NCI-H146 treated with DMSO at 0.1 percent for 48 hours (cell line): Measurements from ENCODE around the gene ASMTL.
"Not testable (repeated sequence)": the region's sequence is repeated elsewhere in the genome, so short reads cannot be mapped to it uniquely, and the experiment has no call there.

Experiments used
- DNase-seq: peaks from one replicate; lab custom pipeline; 2025; ENCODE audit not compliant: unreplicated experiment; lab: John Stamatoyannopoulos, UW

ASMTL gene, protein sequence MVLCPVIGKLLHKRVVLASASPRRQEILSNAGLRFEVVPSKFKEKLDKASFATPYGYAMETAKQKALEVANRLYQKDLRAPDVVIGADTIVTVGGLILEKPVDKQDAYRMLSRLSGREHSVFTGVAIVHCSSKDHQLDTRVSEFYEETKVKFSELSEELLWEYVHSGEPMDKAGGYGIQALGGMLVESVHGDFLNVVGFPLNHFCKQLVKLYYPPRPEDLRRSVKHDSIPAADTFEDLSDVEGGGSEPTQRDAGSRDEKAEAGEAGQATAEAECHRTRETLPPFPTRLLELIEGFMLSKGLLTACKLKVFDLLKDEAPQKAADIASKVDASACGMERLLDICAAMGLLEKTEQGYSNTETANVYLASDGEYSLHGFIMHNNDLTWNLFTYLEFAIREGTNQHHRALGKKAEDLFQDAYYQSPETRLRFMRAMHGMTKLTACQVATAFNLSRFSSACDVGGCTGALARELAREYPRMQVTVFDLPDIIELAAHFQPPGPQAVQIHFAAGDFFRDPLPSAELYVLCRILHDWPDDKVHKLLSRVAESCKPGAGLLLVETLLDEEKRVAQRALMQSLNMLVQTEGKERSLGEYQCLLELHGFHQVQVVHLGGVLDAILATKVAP

GRCh38 chrX:1452516-1453394 lies at the start of gene ASMTL:
Gene ASMTL (minus strand): TSS chrX:1452909. CDS start chrX:1452840, 69 bp downstream.
- DNase-seq = no peak

DNA sequence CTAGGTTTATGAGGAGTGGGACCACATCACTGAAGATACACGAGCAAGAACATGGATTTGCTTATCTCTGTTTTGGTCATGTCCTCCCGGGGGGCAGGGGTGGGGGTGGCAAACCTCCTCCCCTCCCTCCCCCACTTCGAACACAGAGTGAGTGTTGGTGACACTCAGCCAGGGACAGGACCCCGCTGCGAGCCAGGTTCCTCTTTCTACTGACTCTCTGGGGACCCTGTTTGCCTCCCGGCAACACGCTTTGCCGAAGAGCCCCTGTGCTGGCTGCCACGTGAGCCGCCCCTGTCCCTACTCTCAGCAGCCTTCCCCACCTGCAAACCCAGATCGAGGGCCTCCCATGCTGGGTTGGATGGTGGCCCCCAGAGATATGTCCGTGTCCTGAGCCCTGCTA lies 49.5 kb upstream of the ASMTL start:
- no peak for DNase-seq

- no peak for DNase-seq
Observed at GRCh38 chrX:1500701-1501624, 48.3 kb upstream of the ASMTL start.

GRCh38 chrX:1496076-1496475 lies 43.4 kb upstream of the ASMTL start:
- no peak for DNase-seq

- no peak for DNase-seq
Observed at GRCh38 chrX:1493877-1494510, 41.3 kb upstream of the ASMTL start.

GRCh38 chrX:1493412-1493811 lies 40.7 kb upstream of the ASMTL start:
- no peak for DNase-seq

DNA sequence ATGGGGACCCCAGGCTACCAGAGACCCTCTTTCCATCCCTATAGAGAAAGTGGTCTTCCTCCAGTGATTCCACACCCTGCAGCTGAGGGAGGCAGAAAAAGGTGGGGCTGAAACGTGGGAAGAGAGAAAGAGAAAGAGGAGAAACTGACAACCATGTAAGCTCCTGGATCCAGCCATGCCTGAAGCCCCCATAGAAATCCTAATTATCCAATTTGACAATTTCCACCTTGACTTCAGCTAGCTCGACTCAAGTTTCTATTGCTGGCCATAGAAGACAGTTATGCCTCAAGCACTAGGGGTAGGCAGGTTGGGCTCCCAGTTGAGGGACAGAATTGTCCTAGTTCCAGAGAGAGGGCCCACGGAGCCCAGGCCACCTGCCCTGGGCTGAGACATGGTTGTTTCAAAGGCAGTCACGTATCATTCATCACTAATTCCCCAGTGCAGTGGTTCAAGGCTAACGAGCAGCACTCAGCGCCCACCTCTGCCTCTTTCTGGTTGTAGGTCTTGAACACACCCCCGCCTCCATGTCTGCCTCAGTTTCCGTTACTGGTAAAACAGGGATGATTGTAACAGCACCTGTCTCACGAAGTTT lies 39.8 kb upstream of the ASMTL start:
- no peak for DNase-seq

- DNase-seq = no peak
Observed at GRCh38 chrX:1491851-1492349, 39.2 kb upstream of the ASMTL start.

GRCh38 chrX:1491248-1491647 lies 38.5 kb upstream of the ASMTL start:
- DNase-seq = not testable (repeated sequence)

GRCh38 chrX:1490723-1491122 lies 38.0 kb upstream of the ASMTL start:
- DNase-seq = not testable (repeated sequence)

GRCh38 chrX:1489354-1489753 lies 36.6 kb upstream of the ASMTL start:
- DNase-seq = not testable (repeated sequence)

DNA sequence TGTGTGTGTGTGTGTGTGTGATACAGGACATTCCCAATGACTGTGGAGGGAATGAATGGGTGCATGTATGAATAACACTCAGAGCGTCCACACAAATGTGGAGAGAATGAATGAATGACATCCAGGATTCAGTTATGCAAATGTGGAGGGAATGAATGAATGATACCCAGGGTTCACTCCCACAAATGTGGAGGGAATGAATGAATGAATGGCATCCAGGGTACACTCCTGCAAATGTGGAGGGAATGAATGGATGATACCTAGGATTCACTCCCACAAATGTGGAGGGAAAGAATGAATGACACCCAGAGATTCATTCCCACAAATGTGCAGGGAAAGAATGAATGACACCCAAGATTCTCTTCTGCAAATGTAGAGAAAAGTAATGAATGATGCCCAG lies 36.0 kb upstream of the ASMTL start:
- DNase-seq = no peak

GRCh38 chrX:1488141-1488540 lies 35.4 kb upstream of the ASMTL start:
- no peak for DNase-seq

- DNase-seq = no peak
Observed at GRCh38 chrX:1487401-1487800, 34.7 kb upstream of the ASMTL start.

- no peak for DNase-seq
Observed at GRCh38 chrX:1486749-1487361, 34.1 kb upstream of the ASMTL start.

DNA sequence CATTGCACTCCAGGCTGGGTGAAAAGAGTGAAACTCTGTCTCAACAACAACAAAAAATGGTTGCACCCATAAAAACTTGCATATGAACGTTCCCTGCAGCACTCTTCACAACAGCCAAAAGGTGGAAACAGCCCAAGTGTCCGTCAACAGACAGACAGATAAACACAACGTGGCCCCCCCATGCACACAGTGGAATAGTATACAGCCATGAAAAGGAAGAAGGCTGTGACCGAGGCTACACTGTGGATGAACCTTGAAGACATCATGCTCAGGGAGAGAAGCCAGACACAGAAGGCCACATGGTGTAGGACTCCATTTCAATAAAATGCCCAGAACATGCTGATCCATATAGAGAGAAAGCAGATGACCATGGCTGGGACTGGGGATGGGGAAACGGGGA lies 33.5 kb upstream of the ASMTL start:
- DNase-seq = no peak

DNA sequence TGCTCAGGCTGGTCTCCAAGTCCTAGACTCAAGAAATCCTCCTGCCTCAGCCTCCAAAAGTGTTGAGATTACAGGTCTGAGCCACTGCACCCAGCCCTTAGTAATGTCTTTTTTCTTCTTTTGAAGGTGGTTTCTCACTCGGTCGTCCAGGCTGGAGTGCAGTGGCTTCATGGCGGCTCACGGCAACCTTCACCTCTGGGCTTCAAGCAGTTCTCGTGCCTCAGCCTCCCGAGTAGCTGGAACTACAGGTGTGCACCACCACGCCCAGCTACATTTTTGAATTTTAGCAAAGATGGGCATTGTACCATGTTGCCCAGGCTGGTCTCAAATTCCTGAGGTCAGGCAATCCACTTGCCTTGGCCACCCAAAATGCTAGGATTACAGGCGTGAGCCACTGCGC lies 32.3 kb upstream of the ASMTL start:
- DNase-seq = no peak

GRCh38 chrX:1484638-1485019 lies 31.9 kb upstream of the ASMTL start:
- no peak for DNase-seq
